ENCODE results near the gene PADI3. TPM values are rescaled to one million over a fixed set of nuclear protein-coding genes. Genes with fewer than 3 reads are reported as not detected.

PADI3 gene
- polyA plus RNA-seq, 3 donors, result 0.01 TPM; not detected in 2

DNA sequence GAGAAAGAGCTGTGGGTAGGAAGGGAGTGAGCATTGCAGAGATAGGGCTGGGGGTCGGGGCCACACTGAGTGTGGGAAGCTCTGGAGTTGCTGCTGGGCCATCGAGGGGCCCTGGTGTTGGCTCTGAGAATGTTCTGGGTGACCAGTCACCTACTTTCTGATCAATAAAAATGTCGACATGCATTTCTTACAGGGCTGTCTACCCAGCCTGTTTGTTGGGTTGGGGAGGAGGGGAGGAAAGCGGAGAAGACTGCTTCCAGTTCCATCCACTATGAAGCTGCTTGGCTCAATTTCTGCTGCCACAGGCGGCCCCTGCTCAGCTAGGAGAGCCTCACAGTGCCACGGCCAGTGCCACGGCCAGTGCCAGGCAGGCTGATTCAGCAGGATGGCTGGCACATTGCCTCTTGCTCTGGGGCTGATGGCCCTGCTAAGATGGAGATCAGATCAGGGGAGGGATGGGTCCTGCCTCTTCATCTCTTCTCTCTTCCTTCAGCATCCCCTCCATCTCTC lies 3.0 kb upstream of the PADI3 start:
- DNase-seq, result no peak
- no peak overlapping the region for H3K9ac ChIP-seq (ENCODE audit: insufficient read depth, low read length, poor library complexity, severe bottlenecking)
- H3K9me3 ChIP-seq (replicated peaks in 1 of 2; ENCODE audit: control insufficient read depth in 1 of 2, insufficient read depth in 1 of 2, low read length in 2 of 2), result no peaks in the 10 kb centered on the region
- no peak overlapping the region for H3K27ac ChIP-seq (ENCODE audit: low read depth in 1 of 2, low read length in 2 of 2)
- Mint-ChIP-seq H3K4me3 (no peak overlapping the region), H3K27ac (peak overlapping the region in 1 of 7 donors; percentile 60), H3K27me3 (ENCODE audit: low read depth in 3 of 3) (peaks cover 9 to 12% (median 11%) of the 10 kb centered on the region in 3 donors), H3K36me3 (no peaks in the 10 kb centered on the region), H3K4me1 (peaks cover 9% of the 10 kb centered on the region), H3K9me3 (peaks cover 0 to 1% (median 0%) of the 10 kb centered on the region in 7 donors)
- 73% methylated on average over 5 of the region's 7 CpGs for WGBS (ENCODE audit: insufficient coverage)
- H3K4me2 ChIP-seq (replicated peaks; ENCODE audit: extremely low read depth, low read length, poor library complexity, severe bottlenecking), result no peak overlapping the region
- peaks cover 5 to 11% of the 10 kb centered on the region in 2 donors for H3K4me1 ChIP-seq (ENCODE audit: control insufficient read depth in 1 of 2, insufficient read depth in 2 of 2, low read length in 2 of 2)
- H4K20me1 ChIP-seq (ENCODE audit: insufficient read depth, low read length), result no peaks in the 10 kb centered on the region
- intact Hi-C loops (cut with micrococcal nuclease), result loop anchor here in 1 of 2 donors (10.0 kb wide), 1 partner anchor 159 kb away; no protein-coding TSS in a partner anchor
- TF ChIP-seq, protein P1, sequence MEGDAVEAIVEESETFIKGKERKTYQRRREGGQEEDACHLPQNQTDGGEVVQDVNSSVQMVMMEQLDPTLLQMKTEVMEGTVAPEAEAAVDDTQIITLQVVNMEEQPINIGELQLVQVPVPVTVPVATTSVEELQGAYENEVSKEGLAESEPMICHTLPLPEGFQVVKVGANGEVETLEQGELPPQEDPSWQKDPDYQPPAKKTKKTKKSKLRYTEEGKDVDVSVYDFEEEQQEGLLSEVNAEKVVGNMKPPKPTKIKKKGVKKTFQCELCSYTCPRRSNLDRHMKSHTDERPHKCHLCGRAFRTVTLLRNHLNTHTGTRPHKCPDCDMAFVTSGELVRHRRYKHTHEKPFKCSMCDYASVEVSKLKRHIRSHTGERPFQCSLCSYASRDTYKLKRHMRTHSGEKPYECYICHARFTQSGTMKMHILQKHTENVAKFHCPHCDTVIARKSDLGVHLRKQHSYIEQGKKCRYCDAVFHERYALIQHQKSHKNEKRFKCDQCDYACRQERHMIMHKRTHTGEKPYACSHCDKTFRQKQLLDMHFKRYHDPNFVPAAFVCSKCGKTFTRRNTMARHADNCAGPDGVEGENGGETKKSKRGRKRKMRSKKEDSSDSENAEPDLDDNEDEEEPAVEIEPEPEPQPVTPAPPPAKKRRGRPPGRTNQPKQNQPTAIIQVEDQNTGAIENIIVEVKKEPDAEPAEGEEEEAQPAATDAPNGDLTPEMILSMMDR (IDR thresholded peaks at IDR 0.05), result no peak
- H3K36me3 ChIP-seq (replicated peaks in 1 of 2; ENCODE audit: control insufficient read depth in 1 of 2, insufficient read depth in 2 of 2, low read length in 2 of 2), result no peaks in the 10 kb centered on the region
- no peak overlapping the region for H3K4me3 ChIP-seq (replicated peaks in 1 of 3; ENCODE audit: low read depth in 2 of 3, low read length in 3 of 3)
- H3K27me3 ChIP-seq (ENCODE audit: control insufficient read depth in 2 of 2, insufficient read depth in 2 of 2, low read length in 2 of 2), result no peaks in the 10 kb centered on the region
- H2AFZ ChIP-seq (ENCODE audit: insufficient read depth, low read depth, low read length, poor library complexity, severe bottlenecking), result peak overlapping the region; percentile 63
- H3K79me2 ChIP-seq (ENCODE audit: insufficient read depth, low read length), result no peaks in the 10 kb centered on the region

DNA sequence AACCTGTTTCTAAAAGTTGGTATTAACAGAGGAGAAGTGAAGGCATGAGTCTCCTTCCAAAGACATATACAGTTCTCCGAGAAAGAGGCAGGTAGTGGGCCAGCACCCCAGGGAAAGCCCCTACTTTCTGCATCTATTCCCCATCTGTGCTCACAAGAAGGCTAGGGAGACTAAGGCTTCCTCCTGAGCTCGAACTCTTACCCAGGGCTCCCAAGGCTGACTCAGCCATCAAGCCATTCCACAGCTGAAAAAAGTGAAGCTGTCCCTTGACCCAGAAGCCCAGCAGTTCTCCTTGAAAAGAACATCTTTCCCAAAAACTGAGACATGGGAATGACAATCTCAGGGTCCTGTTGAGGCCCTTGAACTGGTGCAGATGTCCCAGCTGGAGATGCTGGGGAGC lies 1.9 kb upstream of the PADI3 start:
- Histone ChIP-seq H2AFZ (ENCODE audit: insufficient read depth, low read depth, low read length, poor library complexity, severe bottlenecking) (peak overlapping the region; percentile 63), H3K4me1 (ENCODE audit: control insufficient read depth in 1 of 2, insufficient read depth in 2 of 2, low read length in 2 of 2) (peaks cover 6 to 21% of the 10 kb centered on the region in 2 donors), H3K4me3 (replicated peaks in 1 of 3; ENCODE audit: low read depth in 2 of 3, low read length in 3 of 3) (no peak overlapping the region), H3K27me3 (ENCODE audit: control insufficient read depth in 2 of 2, insufficient read depth in 2 of 2, low read length in 2 of 2) (no peaks in the 10 kb centered on the region), H3K79me2 (ENCODE audit: insufficient read depth, low read length) (no peaks in the 10 kb centered on the region), H3K9ac (ENCODE audit: insufficient read depth, low read length, poor library complexity, severe bottlenecking) (no peak overlapping the region), H3K36me3 (replicated peaks in 1 of 2; ENCODE audit: control insufficient read depth in 1 of 2, insufficient read depth in 2 of 2, low read length in 2 of 2) (no peaks in the 10 kb centered on the region), H3K9me3 (replicated peaks in 1 of 2; ENCODE audit: control insufficient read depth in 1 of 2, insufficient read depth in 1 of 2, low read length in 2 of 2) (no peaks in the 10 kb centered on the region), H3K27ac (ENCODE audit: low read depth in 1 of 2, low read length in 2 of 2) (no peak overlapping the region), H4K20me1 (ENCODE audit: insufficient read depth, low read length) (no peaks in the 10 kb centered on the region), H3K4me2 (replicated peaks; ENCODE audit: extremely low read depth, low read length, poor library complexity, severe bottlenecking) (no peak overlapping the region)
- Mint-ChIP-seq H3K4me3 (no peak overlapping the region), H3K27me3 (ENCODE audit: low read depth in 3 of 3) (peaks cover 7 to 10% (median 8%) of the 10 kb centered on the region in 3 donors), H3K9me3 (peaks cover 0 to 1% (median 0%) of the 10 kb centered on the region in 7 donors), H3K27ac (peak overlapping the region in 1 of 7 donors; percentile 36), H3K4me1 (peaks cover 19% of the 10 kb centered on the region), H3K36me3 (no peaks in the 10 kb centered on the region)
- TF ChIP-seq, protein P1 (IDR thresholded peaks at IDR 0.05), result no peak
- 83% methylated on average over 2 of the region's 2 CpGs for WGBS (ENCODE audit: insufficient coverage)
- no peak for DNase-seq
- intact Hi-C loops (cut with micrococcal nuclease), result loop anchor here in 1 of 2 donors (10.0 kb wide), 1 partner anchor 158 kb away; no protein-coding TSS in a partner anchor

All from CD14-positive monocyte (primary cell).